SK-N-SH (cell line): ENCODE results near the gene NCAPD3. TPM values are rescaled to one million over a fixed set of nuclear protein-coding genes. Genes with fewer than 3 reads are reported as not detected.
A peak's percentile ranks its signal among the peaks of the same experiment; 100 is the strongest.

Experiments used
- CTCF ChIA-PET: fragments of 300-600, 350-600 bp; formaldehyde crosslinking; extraction: SDS; loops from one replicate; lab custom pipeline; 2021; lab: Yijun Ruan, JAX
- POLR2A ChIA-PET: fragments of 350-600 bp; sonication (Branson Sonifier 250); formaldehyde crosslinking; extraction: SDS; loops from one replicate; lab custom pipeline; 2020; ENCODE audit warnings: antibody characterized with exemption, inconsistent platforms; lab: Yijun Ruan, JAX
- DNase-seq: peaks from one replicate; pipeline ENCODE4 v3.0.0; 2012
- H2AFZ ChIP-seq: fragments of 200-600 bp; sonication (generic); 2 replicates; pipeline ENCODE4 v1.8.1; 2016; ENCODE audit warnings: antibody characterized with exemption, mild to moderate bottlenecking, low read depth
- H3F3A ChIP-seq: fragments of 200-600 bp; sonication (generic); replicated peaks from 2 replicates; pipeline ENCODE3; 2016; ENCODE audit warnings: antibody characterized with exemption, mild to moderate bottlenecking; ENCODE audit not compliant: insufficient read depth
- H3K27ac ChIP-seq, 2 experiments: fragments of 200-500 bp in 1 of 2; fragments of 200-600 bp in 1 of 2; sonication (Bioruptor generic) in 1 of 2; sonication (generic), shearing (Covaris generic) in 1 of 2; 2 replicates each; pipeline versions ENCODE4 v1.5.1 to v1.6.1; 2014 to 2016; ENCODE audit warnings: low read depth in 2 of 2, inconsistent platforms in 1 of 2, low read length in 1 of 2, mild to moderate bottlenecking in 1 of 2, mixed read lengths in 1 of 2
- H3K27me3 ChIP-seq: fragments of 200-600 bp; sonication (generic), shearing (Covaris generic); 2 replicates; pipeline ENCODE4 v1.6.1; 2016; ENCODE audit warnings: mixed run types; ENCODE audit not compliant: insufficient read depth
- H3K36me3 ChIP-seq, 2 experiments: fragments of 200-500 bp in 1 of 2; fragments of 200-600 bp in 1 of 2; sonication (Bioruptor generic) in 1 of 2; sonication (generic) in 1 of 2; replicated peaks in 1 of 2; 2 replicates each; pipeline versions ENCODE3 to v1.5.1; 2014 to 2016; ENCODE audit warnings: low read length in 1 of 2, mild to moderate bottlenecking in 1 of 2; ENCODE audit not compliant: insufficient read depth in 2 of 2, control insufficient read depth in 1 of 2
- H3K4me1 ChIP-seq, 2 experiments: fragments of 200-500 bp in 1 of 2; fragments of 200-600 bp in 1 of 2; sonication (Bioruptor generic) in 1 of 2; sonication (generic), shearing (Covaris generic) in 1 of 2; 2 replicates each; pipeline versions ENCODE4 v1.5.1 to v1.6.1; 2014 to 2016; ENCODE audit warnings: low read depth in 1 of 2, low read length in 1 of 2, mixed run types in 1 of 2; ENCODE audit not compliant: insufficient read depth in 2 of 2, control insufficient read depth in 1 of 2
- H3K4me2 ChIP-seq: fragments of 200-600 bp; sonication (generic), shearing (Covaris generic); 2 replicates; pipeline ENCODE4 v1.6.1; 2017; ENCODE audit warnings: mixed run types
- H3K4me3 ChIP-seq, 2 experiments: fragments of 200-500 bp in 1 of 2; fragments of 200-600 bp in 1 of 2; sonication (Bioruptor generic) in 1 of 2; sonication (generic), shearing (Covaris generic) in 1 of 2; 2 replicates each; pipeline versions ENCODE4 v1.5.1 to v1.8.1; 2014 to 2016; ENCODE audit warnings: low read depth in 2 of 2, inconsistent platforms in 1 of 2, low read length in 1 of 2, mild to moderate bottlenecking in 1 of 2, mixed read lengths in 1 of 2, moderate library complexity in 1 of 2
- H3K79me2 ChIP-seq: fragments of 200-600 bp; sonication (generic); 2 replicates; pipeline ENCODE4 v1.8.1; 2017; ENCODE audit warnings: mild to moderate bottlenecking; ENCODE audit not compliant: insufficient read depth
- H3K9ac ChIP-seq: fragments of 200-600 bp; sonication (generic); 2 replicates; pipeline ENCODE4 v1.6.1; 2017; ENCODE audit warnings: mixed run types
- H3K9me2 ChIP-seq: fragments of 200-600 bp; sonication (generic); 2 replicates; pipeline ENCODE4 v1.6.1; 2017; ENCODE audit warnings: mixed run types
- H3K9me3 ChIP-seq: fragments of 200-600 bp; sonication (generic); 2 replicates; pipeline ENCODE4 v1.6.1; 2017; ENCODE audit warnings: mixed run types, mild to moderate bottlenecking, moderate library complexity
- H4K20me1 ChIP-seq: fragments of 200-600 bp; sonication (generic); 2 replicates; pipeline ENCODE4 v1.6.1; 2017; ENCODE audit warnings: mild to moderate bottlenecking, mixed run types; ENCODE audit not compliant: insufficient read depth
- CHD2 ChIP-seq: fragments of 150-350 bp; IDR thresholded peaks from 2 replicates; pipeline ENCODE4 v1.6.1; 2018; ENCODE audit warnings: low read length; ENCODE audit not compliant: partially characterized antibody
- CTCF ChIP-seq: fragments of 200-600 bp; sonication (generic); IDR thresholded peaks from 2 replicates; pipeline ENCODE4 v1.6.1; 2017; ENCODE audit warnings: antibody characterized with exemption, mild to moderate bottlenecking, moderate library complexity
- ELF1 ChIP-seq: IDR thresholded peaks from 2 replicates; pipeline ENCODE4 v1.4.0; 2012
- EZH2phosphoT487 ChIP-seq: fragments of 200-600 bp; sonication (generic); IDR thresholded peaks from 2 replicates; pipeline ENCODE4 v1.6.1; 2017; ENCODE audit warnings: low read depth, mixed run types, mild to moderate bottlenecking, antibody characterized with exemption, moderate library complexity, borderline replicate concordance
- FOSL2 ChIP-seq: IDR thresholded peaks from 2 replicates; pipeline ENCODE4 v1.4.0; 2012; ENCODE audit warnings: low read depth, mild to moderate bottlenecking, moderate library complexity, borderline replicate concordance
- MEF2A ChIP-seq: IDR thresholded peaks from 2 replicates; pipeline ENCODE4 v1.4.0; 2012; ENCODE audit warnings: low read depth, borderline replicate concordance
- MXI1 ChIP-seq: IDR thresholded peaks from 2 replicates; pipeline ENCODE4 v1.6.1; 2012; ENCODE audit warnings: mild to moderate bottlenecking, low read depth, low read length, improper control_type of control experiment
- NFIC ChIP-seq: IDR thresholded peaks from 2 replicates; pipeline ENCODE4 v1.4.0; 2012; ENCODE audit warnings: borderline replicate concordance
- RCOR1 ChIP-seq: fragments of 150-350 bp; IDR thresholded peaks from 2 replicates; pipeline ENCODE4 v1.6.1; 2017; ENCODE audit warnings: antibody characterized with exemption, low read length
- RFX5 ChIP-seq: IDR thresholded peaks from 2 replicates; pipeline ENCODE4 v1.6.1; 2012; ENCODE audit warnings: mild to moderate bottlenecking, improper control_type of control experiment, low read length
- RXRA ChIP-seq: IDR thresholded peaks from 2 replicates; pipeline ENCODE4 v1.4.0; 2012; ENCODE audit warnings: low read depth, mild to moderate bottlenecking, borderline replicate concordance
- SIN3A ChIP-seq: IDR thresholded peaks from 2 replicates; pipeline ENCODE4 v1.6.1; 2012; ENCODE audit warnings: low read depth, mild to moderate bottlenecking, low read length, moderate library complexity, borderline replicate concordance
- TAF1 ChIP-seq: IDR thresholded peaks from 2 replicates; pipeline ENCODE4 v1.6.1; 2012; ENCODE audit warnings: low read depth, mild to moderate bottlenecking, low read length, moderate library complexity, borderline replicate concordance
- TCF12 ChIP-seq: IDR thresholded peaks from 2 replicates; pipeline ENCODE4 v1.4.0; 2012
- WGBS: methylation state at CpG from one replicate; pipeline ENCODE4 v1.1.6; 2017; ENCODE audit warnings: low lambda C conversion rate; 5-methylcytosine and 5-hydroxymethylcytosine counted together
- polyA plus RNA-seq, 3 experiments: library from polyadenylated mRNA; depleted of rRNA; stranded (reverse); fragments of >200 nt; gene quantifications; 2 replicates each; pipeline ENCODE4 v1.2.3, GENCODE V29; 2012

The NCAPD3 gene
- polyA plus RNA-seq, 1 of the 3 experiments (the other 2 are of a cell fraction) = 19.5 TPM

GRCh38 chr11:134272381-134273316, 48.9 kb upstream of the NCAPD3 start:
- DNase-seq = peak; percentile 48
- no peaks in the 10 kb centered on the region for H3K9me3 ChIP-seq
- H3K4me1 ChIP-seq = peaks cover 0 to 7% of the 10 kb centered on the region in 2 experiments; a peak in 1 of 4 replicates
- WGBS = 65% methylated on average over 18 of the region's 18 CpGs
- no peak overlapping the region for H3K9ac ChIP-seq
- CTCF ChIA-PET = interaction anchor here (0.9 to 2.7 kb wide), 5 partner anchors 10 to 133 kb away, joined by 3 to 12 read pairs (median 5); partner anchors contain the start of genes ACAD8 and THYN1
- H3K4me2 ChIP-seq = no peak overlapping the region
- H3K27me3 ChIP-seq = peaks cover 47% of the 10 kb centered on the region
- H3K36me3 ChIP-seq = no peaks in the 10 kb centered on the region
- no peaks in the 10 kb centered on the region for H4K20me1 ChIP-seq
- H3K79me2 ChIP-seq = no peaks in the 10 kb centered on the region
- H3K9me2 ChIP-seq = no peaks in the 10 kb centered on the region
- H2AFZ ChIP-seq = no peak overlapping the region
- no peaks in the 10 kb centered on the region for H3F3A ChIP-seq
- TF ChIP-seq RXRA (no peak), ELF1 (no peak), SIN3A (no peak), RCOR1 (no peak), EZH2phosphoT487 (no peak)
- TF ChIP-seq, all 33 proteins: peak for 0
- Histone ChIP-seq H3K4me3 (no peak overlapping the region), H3K27ac (no peak overlapping the region)
- POLR2A ChIA-PET = no interaction called here

- CTCF ChIA-PET = interaction anchor here (1.4 to 2.7 kb wide), 2 partner anchors 10 to 63 kb away, joined by 4 to 12 read pairs; no protein-coding TSS in a partner anchor
- DNase-seq = no peak
- WGBS = 73% methylated on average over 4 of the region's 4 CpGs
- Histone ChIP-seq H3K4me3 (no peak overlapping the region), H3K27me3 (peaks cover 40% of the 10 kb centered on the region), H3K9me3 (no peaks in the 10 kb centered on the region), H3K9ac (no peak overlapping the region), H3K4me1 (peaks cover 0 to 7% of the 10 kb centered on the region in 2 experiments; a peak in 1 of 4 replicates), H3K27ac (no peak overlapping the region), H3K36me3 (no peaks in the 10 kb centered on the region), H3F3A (no peaks in the 10 kb centered on the region), H4K20me1 (no peaks in the 10 kb centered on the region)
- POLR2A ChIA-PET = no interaction called here
- TF ChIP-seq NFIC = no peak
- no peak for TF ChIP-seq MEF2A
- no peak for TF ChIP-seq FOSL2
- TF ChIP-seq TAF1 = no peak
- TF ChIP-seq, all 33 proteins: peak for 0
- H2AFZ ChIP-seq = no peak overlapping the region
- no peaks in the 10 kb centered on the region for H3K9me2 ChIP-seq
- H3K4me2 ChIP-seq = no peak overlapping the region
- H3K79me2 ChIP-seq = no peaks in the 10 kb centered on the region
Measured at GRCh38 chr11:134271978-134272377, 48.2 kb upstream of the NCAPD3 start.

GRCh38 chr11:134270250-134270714, 46.5 kb upstream of the NCAPD3 start:
- no peak overlapping the region for H3K27ac ChIP-seq
- H3K79me2 ChIP-seq = no peaks in the 10 kb centered on the region
- H3K4me3 ChIP-seq = no peak overlapping the region; a peak in 1 of 4 replicates
- no peaks in the 10 kb centered on the region for H3K9me3 ChIP-seq
- H2AFZ ChIP-seq = no peak overlapping the region
- DNase-seq = peak; percentile 56
- no peak overlapping the region for H3K4me2 ChIP-seq
- H3K36me3 ChIP-seq = peaks cover under 1 to 1% of the 10 kb centered on the region in 2 experiments
- H3K4me1 ChIP-seq = no peaks in the 10 kb centered on the region; a peak in 1 of 4 replicates
- no peaks in the 10 kb centered on the region for H4K20me1 ChIP-seq
- H3K9me2 ChIP-seq = no peaks in the 10 kb centered on the region
- H3K9ac ChIP-seq = no peak overlapping the region
- peaks cover 23% of the 10 kb centered on the region for H3K27me3 ChIP-seq
- ChIA-PET CTCF (interaction anchor here (0.8 to 1.3 kb wide), 6 partner anchors 8 to 89 kb away, joined by 3 to 5 read pairs (median 3); no protein-coding TSS in a partner anchor), POLR2A (no interaction called here)
- no peaks in the 10 kb centered on the region for H3F3A ChIP-seq
- 31% methylated on average over 5 of the region's 5 CpGs for WGBS
- TF ChIP-seq MXI1 = 0 out of 2 replicates have a peak, but pooled peaks have one; percentile 36
- TF ChIP-seq CHD2 = no peak
- no peak for TF ChIP-seq TAF1
- TF ChIP-seq TCF12 = no peak
- TF ChIP-seq CTCF = peak; percentile 28; the same call in 1 of the 2 replicates
- TF ChIP-seq RFX5 = no peak
